H1 (cell line): ENCODE results near the gene POLR1F. TPM values are rescaled to one million over a fixed set of nuclear protein-coding genes. Genes with fewer than 3 reads are reported as not detected.

Experiments used
- ATF2 ChIP-seq: IDR thresholded peaks from 2 replicates; pipeline ENCODE4 v1.6.1; 2012; ENCODE audit warnings: low read length, inconsistent platforms
- CBX5 ChIP-seq: fragments of 300-800, 300-1000 bp; sonication (generic); IDR thresholded peaks from 2 replicates; pipeline ENCODE4 v1.7.1; 2016; ENCODE audit warnings: antibody characterized with exemption, low read length, low read depth
- EP300 ChIP-seq, 2 experiments: IDR thresholded peaks; 1 replicate in 1 of 2; 2 replicates in 1 of 2; pipeline ENCODE4 v1.6.1; 2011 to 2012; ENCODE audit warnings: low read depth in 2 of 2, low read length in 2 of 2, mild to moderate bottlenecking in 2 of 2, borderline replicate concordance in 1 of 2, inconsistent platforms in 1 of 2, moderate library complexity in 1 of 2
- RXRA ChIP-seq: IDR thresholded peaks from 2 replicates; pipeline ENCODE4 v1.6.1; 2011; ENCODE audit warnings: low read depth, mild to moderate bottlenecking, low read length, moderate library complexity; ENCODE audit not compliant: insufficient read depth
- SP2 ChIP-seq: IDR thresholded peaks from 2 replicates; pipeline ENCODE4 v1.6.1; 2012; ENCODE audit warnings: mild to moderate bottlenecking, low read length, inconsistent platforms
- microRNA-seq, 2 experiments: library from miRNA; unstranded; fragments of <30 nt; microRNA quantifications; one replicate each; pipeline versions ENCODE4 to v1.2.0, GENCODE V29; 2016 to 2020; ENCODE audit warnings: borderline microRNAs expressed in 2 of 2, borderline number of aligned reads in 2 of 2, borderline replicate concordance in 1 of 2
- polyA plus RNA-seq, 7 experiments: library from polyadenylated mRNA; depleted of rRNA in 3 of 7; stranded (reverse) in 5 of 7; unstranded in 2 of 7; fragments of >200 nt in 5 of 7; fragments of 200-250 nt in 2 of 7; gene quantifications; 1 replicate in 5 of 7; 2 replicates in 1 of 7; 4 replicates in 1 of 7; pipeline versions ENCODE4 v1.2.1 to v1.2.3, GENCODE V29; 2011 to 2013; ENCODE audit warnings: missing spikeins in 2 of 7, mixed read lengths in 2 of 7
- small RNA-seq: library from polyadenylated mRNA; stranded (forward); fragments of <200 nt; extraction: miRNeasy Mini kit (QIAGEN cat#:217004); gene quantifications from one replicate; pipeline ENCODE3, GENCODE V24; 2013; ENCODE audit not compliant: insufficient read depth
- total RNA-seq: library from RNA; stranded (reverse); fragmentation: NEBNext Ultra II Directional; extraction: Animal tissue kit (Norgen Biotek cat#: 25700); gene quantifications from 2 replicates; pipeline ENCODE4 v1.2.1, GENCODE V29; 2021

Gene POLR1F
- total and polyA plus RNA-seq, 2 of the 8 experiments (the other 6 are each of a cell fraction or from before 2014, with no cell fraction given), result 11.2 to 24.6 TPM

- TF ChIP-seq RXRA (no peak), EP300 (IDR thresholded peaks at IDR 0.05; ENCODE audit: borderline replicate concordance in 1 of 2, low read depth in 2 of 2, low read length in 2 of 2) (no peak), CBX5 (no peak), SP2 (no peak), ATF2 (no peak)
These were observed 60.0 kb downstream of the POLR1F start (continued) for GRCh38 chr7:19648791-19649190.

Small RNAs within 50 kb of the gene (microRNA-seq; reads per million reads assigned to microRNA genes)
- gene MIR3146, result 0 to 0.46 reads per million in 2 experiments

Small RNAs within 50 kb of the gene (small RNA-seq; reads per million reads assigned to genes)
- gene MIR3146, result 1.9 reads per million, percentile 12 among the genes with 10 or more reads in this experiment

Other genes starting within 250 kb of the POLR1F start
- gene TMEM196, start 64.6 kb upstream of the POLR1F start, total RNA-seq, result 0.07 and 0.33 TPM in 2 replicates
- 0.03 and 0.06 TPM in 2 replicates for gene TMEM196, start 64.6 kb upstream of the POLR1F start, polyA plus RNA-seq (2011; rRNA removed)